HEK293 (cell line): ENCODE data around the gene PLEKHJ1.

Experiments used
- GLI2 ChIP-seq: fragments of 450-650 bp; formaldehyde crosslinking; IDR thresholded peaks from 2 replicates; pipeline ENCODE4; 2017; ENCODE audit warnings: missing biosample characterization, missing genetic modification characterization, low read depth, borderline replicate concordance
- KLF1 ChIP-seq: fragments of 450-650 bp; formaldehyde crosslinking; IDR thresholded peaks from 2 replicates; pipeline ENCODE4 v1.5.1; 2016; ENCODE audit warnings: missing biosample characterization, missing genetic modification characterization
- MZF1 ChIP-seq: fragments of 450-650 bp; formaldehyde crosslinking; IDR thresholded peaks from 2 replicates; pipeline ENCODE4 v1.5.1; 2017; ENCODE audit warnings: missing biosample characterization, missing genetic modification characterization, borderline replicate concordance
- OVOL3 ChIP-seq: fragments of 450-650 bp; formaldehyde crosslinking; IDR thresholded peaks from 2 replicates; pipeline ENCODE4 v1.5.1; 2016; ENCODE audit warnings: missing biosample characterization, missing genetic modification characterization
- SALL2 ChIP-seq: fragments of 450-650 bp; formaldehyde crosslinking; IDR thresholded peaks from 2 replicates; pipeline ENCODE4 v1.5.0; 2017; ENCODE audit warnings: missing biosample characterization, mild to moderate bottlenecking, missing genetic modification characterization, borderline replicate concordance
- SCRT1 ChIP-seq: fragments of 450-650 bp; formaldehyde crosslinking; IDR thresholded peaks from 2 replicates; pipeline ENCODE4 v1.5.1; 2016; ENCODE audit warnings: missing biosample characterization, missing genetic modification characterization, borderline replicate concordance
- ZBTB11 ChIP-seq: fragments of 450-650 bp; formaldehyde crosslinking; conservative IDR thresholded peaks from 2 replicates; pipeline ENCODE4 v1.5.1; 2016; ENCODE audit warnings: low read depth, missing biosample characterization, missing genetic modification characterization
- ZBTB44 ChIP-seq: fragments of 450-650 bp; IDR thresholded peaks from 2 replicates; pipeline ENCODE4 v1.5.1; 2018; ENCODE audit warnings: missing biosample characterization, mild to moderate bottlenecking, missing genetic modification characterization
- ZBTB6 ChIP-seq: fragments of 450-650 bp; formaldehyde crosslinking; IDR thresholded peaks from 2 replicates; pipeline ENCODE4 v1.5.1; 2017; ENCODE audit warnings: missing biosample characterization, missing genetic modification characterization
- ZEB2 ChIP-seq: fragments of 450-650 bp; formaldehyde crosslinking; IDR thresholded peaks from 2 replicates; pipeline ENCODE4 v1.5.1; 2016; ENCODE audit warnings: missing biosample characterization, missing genetic modification characterization
- ZFP41 ChIP-seq: fragments of 450-650 bp; formaldehyde crosslinking; IDR thresholded peaks from 2 replicates; pipeline ENCODE4 v1.5.1; 2016; ENCODE audit warnings: missing biosample characterization, missing genetic modification characterization, borderline replicate concordance
- ZNF140 ChIP-seq: fragments of 450-650 bp; formaldehyde crosslinking; IDR thresholded peaks from 2 replicates; pipeline ENCODE4 v1.5.1; 2016; ENCODE audit warnings: missing biosample characterization, missing genetic modification characterization
- ZNF148 ChIP-seq: fragments of 450-650 bp; formaldehyde crosslinking; IDR thresholded peaks from 2 replicates; pipeline ENCODE4 v1.5.0; 2017; ENCODE audit warnings: missing biosample characterization, missing genetic modification characterization, borderline replicate concordance
- ZNF23 ChIP-seq: fragments of 450-650 bp; formaldehyde crosslinking; IDR thresholded peaks from 2 replicates; pipeline ENCODE4 v1.5.1; 2016; ENCODE audit warnings: missing biosample characterization, missing genetic modification characterization, borderline replicate concordance
- ZNF311 ChIP-seq: fragments of 450-650 bp; formaldehyde crosslinking; IDR thresholded peaks from 2 replicates; pipeline ENCODE4 v1.5.1; 2017; ENCODE audit warnings: missing biosample characterization, missing genetic modification characterization, borderline replicate concordance
- ZNF391 ChIP-seq: fragments of 450-650 bp; formaldehyde crosslinking; IDR thresholded peaks from 2 replicates; pipeline ENCODE4 v1.5.1; 2016; ENCODE audit warnings: low read depth, missing biosample characterization, missing genetic modification characterization, borderline replicate concordance
- ZNF510 ChIP-seq: fragments of 450-650 bp; formaldehyde crosslinking; IDR thresholded peaks from 2 replicates; pipeline ENCODE4 v1.5.1; 2018; ENCODE audit warnings: mild to moderate bottlenecking, missing genetic modification characterization, missing biosample characterization; ENCODE audit not compliant: insufficient replicate concordance
- ZNF513 ChIP-seq: fragments of 450-650 bp; IDR thresholded peaks from 2 replicates; pipeline ENCODE4 v1.5.1; 2018; ENCODE audit warnings: missing biosample characterization, missing genetic modification characterization
- ZNF530 ChIP-seq: fragments of 450-650 bp; formaldehyde crosslinking; IDR thresholded peaks from 2 replicates; pipeline ENCODE4 v1.5.1; 2016; ENCODE audit warnings: low read depth, missing biosample characterization, missing genetic modification characterization
- ZNF571 ChIP-seq: fragments of 450-650 bp; formaldehyde crosslinking; IDR thresholded peaks from 2 replicates; pipeline ENCODE4 v1.5.0; 2017; ENCODE audit warnings: missing biosample characterization, missing genetic modification characterization
- ZNF596 ChIP-seq: fragments of 450-650 bp; IDR thresholded peaks from 2 replicates; pipeline ENCODE4 v1.5.0; 2018; ENCODE audit warnings: missing biosample characterization, mild to moderate bottlenecking, missing genetic modification characterization, moderate library complexity
- ZNF600 ChIP-seq: fragments of 450-650 bp; formaldehyde crosslinking; IDR thresholded peaks from 2 replicates; pipeline ENCODE4 v1.5.1; 2016; ENCODE audit warnings: missing biosample characterization, missing genetic modification characterization
- ZNF654 ChIP-seq: fragments of 450-650 bp; formaldehyde crosslinking; IDR thresholded peaks from 2 replicates; pipeline ENCODE4 v1.5.1; 2016; ENCODE audit warnings: low read depth, missing biosample characterization, missing genetic modification characterization
- ZNF692 ChIP-seq: fragments of 450-650 bp; formaldehyde crosslinking; IDR thresholded peaks from 2 replicates; pipeline ENCODE4 v1.5.1; 2016; ENCODE audit warnings: missing biosample characterization, missing genetic modification characterization
- ZNF704 ChIP-seq: fragments of 450-650 bp; formaldehyde crosslinking; IDR thresholded peaks from 2 replicates; pipeline ENCODE4 v1.5.1; 2016; ENCODE audit warnings: missing biosample characterization, missing genetic modification characterization

Gene PLEKHJ1

GRCh38 chr19:2269244-2270156, 33.4 kb upstream of the PLEKHJ1 start (continued):
- TF ChIP-seq ZFP41 (tag by site-specific recombination), result no peak
- no peak for TF ChIP-seq OVOL3
- no peak for TF ChIP-seq GLI2
- TF ChIP-seq KLF1 (tag by site-specific recombination), result no peak
- no peak for TF ChIP-seq ZNF654 (tag by site-specific recombination)
- TF ChIP-seq ZNF600 (tag by site-specific recombination), result no peak
- no peak for TF ChIP-seq ZBTB44
- TF ChIP-seq ZNF513 (tag by site-specific recombination), result no peak
- peak; percentile 38; the same call in 1 of the 2 replicates for TF ChIP-seq ZNF391 (tag by site-specific recombination)
- no peak for TF ChIP-seq ZNF140 (tag by site-specific recombination)
- TF ChIP-seq ZNF311 (tag by site-specific recombination), result no peak
- TF ChIP-seq ZNF704, result no peak
- TF ChIP-seq ZNF510 (tag by site-specific recombination), result no peak
- peak; percentile 60; the same call in 1 of the 2 replicates for TF ChIP-seq ZNF148
- no peak; the same call in 1 of the 2 replicates for TF ChIP-seq ZEB2
- no peak for TF ChIP-seq ZNF596 (tag by site-specific recombination)
- 0 out of 2 replicates have a peak, but pooled peaks have one; percentile 28 for TF ChIP-seq ZBTB11 (tag by site-specific recombination)
- no peak for TF ChIP-seq SALL2 (tag by site-specific recombination)
- no peak for TF ChIP-seq ZNF571 (tag by site-specific recombination)
- no peak for TF ChIP-seq SCRT1 (tag by site-specific recombination)
- TF ChIP-seq ZNF23, result no peak
- no peak for TF ChIP-seq ZNF692 (tag by site-specific recombination)
- TF ChIP-seq ZNF530, result no peak
- TF ChIP-seq ZBTB6, result no peak
- TF ChIP-seq MZF1, result no peak
